ENCODE data around the gene ARV1. TPM values are rescaled to one million over a fixed set of nuclear protein-coding genes. Genes with fewer than 3 reads are reported as not detected.

ARV1 gene
- total and polyA plus RNA-seq, 2 of the 13 experiments (the other 11 are each of a cell fraction or from before 2014, with no cell fraction given): 13.0 to 15.2 TPM

GRCh38 chr1:230938924-230939368 is 39.9 kb upstream of the ARV1 start:
- Histone ChIP-seq H3K36me3 (replicated peaks in 1 of 2; ENCODE audit: control insufficient read depth in 1 of 2, insufficient read depth in 2 of 2, low read length in 2 of 2) (no peaks in the 10 kb centered on the region), H3K4me2 (ENCODE audit: low read depth, low read length) (no peak overlapping the region), H3K4me1 (ENCODE audit: insufficient read depth, low read length) (peaks cover 29% of the 10 kb centered on the region), H3K9ac (ENCODE audit: insufficient read depth, low read depth, low read length) (no peak overlapping the region), H3K4me3 (replicated peaks in 1 of 3; ENCODE audit: insufficient read depth in 1 of 3, low read depth in 2 of 3, low read length in 3 of 3) (no peak overlapping the region), H3K27ac (ENCODE audit: extremely low read length, insufficient read depth, low read length) (no peak overlapping the region), H3K79me2 (ENCODE audit: insufficient read depth, low read length) (no peaks in the 10 kb centered on the region), H3K27me3 (ENCODE audit: control insufficient read depth in 1 of 2, insufficient read depth in 2 of 2, low read length in 2 of 2) (no peaks in the 10 kb centered on the region), H3K9me3 (ENCODE audit: low read length) (no peaks in the 10 kb centered on the region), H4K20me1 (ENCODE audit: insufficient read depth, low read length) (no peaks in the 10 kb centered on the region), H2AFZ (ENCODE audit: low read length) (no peak overlapping the region)
- ATAC-seq (no peak), FAIRE-seq (no peak), DNase-seq (ENCODE audit: low spot score) (no peak)
- WGBS (ENCODE audit: low lambda C conversion rate): 64% methylated on average over 2 of the region's 2 CpGs
- ChIA-PET CTCF (ENCODE audit: low intra/inter-chr PET ratio, low total read pairs) (no interaction called here), POLR2A (interaction anchor here (1.1 kb wide), 1 partner anchor 26 kb away, joined by 3 read pairs; no protein-coding TSS in a partner anchor)
- TF ChIP-seq ZKSCAN1 (IDR thresholded peaks at IDR 0.05; ENCODE audit: low read length) (no peak), HNF4A (CRISPR knock-in tag; IDR thresholded peaks at IDR 0.05) (no peak), ZNF672 (CRISPR knock-in tag; IDR thresholded peaks at IDR 0.05) (no peak), XRCC5 (optimal IDR thresholded peaks at IDR 0.05; ENCODE audit: low read length) (no peak), HOMEZ (CRISPR knock-in tag; IDR thresholded peaks at IDR 0.05; ENCODE audit: low read depth) (no peak), ZNF816 (CRISPR knock-in tag; IDR thresholded peaks at IDR 0.05; ENCODE audit: borderline replicate concordance) (no peak), TP53 (CRISPR knock-in tag; conservative IDR thresholded peaks at IDR 0.05) (no peak), ZSCAN29 (CRISPR knock-in tag; conservative IDR thresholded peaks at IDR 0.05) (no peak), KMT2B (CRISPR knock-in tag; IDR thresholded peaks at IDR 0.05) (no peak), KDM6A (CRISPR knock-in tag; IDR thresholded peaks at IDR 0.05; ENCODE audit: low read depth) (no peak), FOXM1 (CRISPR knock-in tag; IDR thresholded peaks at IDR 0.05) (no peak)
- no TSS peak for BruUV-seq (replicated peaks)
- in situ Hi-C loops (cut with HindIII; ENCODE audit: extremely low pct_ligation_motif_present, low pct_unique_long_range_greater_than_20kb): no loop called here
- intact Hi-C loops (cut with micrococcal nuclease; ENCODE audit: unreplicated experiment): no loop called here

All from HepG2 (cell line).